Activated CD4-positive, alpha-beta T cell treated with anti-CD3 and anti-CD28 coated beads, Interleukin-2, amount 50 U/mL, for 24 hours (primary cell): ENCODE results near the gene ZNF845.
"Not testable (repeated sequence)": the region's sequence is repeated elsewhere in the genome, so short reads cannot be mapped to it uniquely, and the experiment has no call there.

Experiments used
- DNase-seq, 2 donors: peaks; one replicate each; pipeline ENCODE4 v3.0.0-alpha.2; 2020; ENCODE audit warnings: low read depth in 1 of 2, low spot score in 1 of 2

The ZNF845 gene

GRCh38 chr19:53374743-53375142, 41.2 kb downstream of the ZNF845 start:
- DNase-seq, result no peak

DNA sequence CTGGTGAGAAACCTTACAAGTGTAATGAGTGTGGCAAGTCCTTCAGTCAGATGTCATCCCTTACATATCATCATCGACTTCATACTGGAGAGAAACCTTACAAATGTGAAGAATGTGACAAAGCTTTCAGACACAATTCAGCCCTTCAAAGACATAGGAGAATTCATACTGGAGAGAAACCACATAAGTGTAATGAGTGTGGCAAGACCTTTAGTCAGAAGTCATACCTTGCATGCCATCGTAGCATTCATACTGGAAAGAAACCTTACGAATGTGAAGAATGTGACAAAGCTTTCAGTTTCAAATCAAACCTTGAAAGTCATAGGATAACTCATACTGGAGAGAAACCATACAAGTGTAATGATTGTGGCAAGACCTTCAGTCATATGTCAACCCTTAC, 47.8 kb downstream of the ZNF845 start:
- no peak for DNase-seq

DNA sequence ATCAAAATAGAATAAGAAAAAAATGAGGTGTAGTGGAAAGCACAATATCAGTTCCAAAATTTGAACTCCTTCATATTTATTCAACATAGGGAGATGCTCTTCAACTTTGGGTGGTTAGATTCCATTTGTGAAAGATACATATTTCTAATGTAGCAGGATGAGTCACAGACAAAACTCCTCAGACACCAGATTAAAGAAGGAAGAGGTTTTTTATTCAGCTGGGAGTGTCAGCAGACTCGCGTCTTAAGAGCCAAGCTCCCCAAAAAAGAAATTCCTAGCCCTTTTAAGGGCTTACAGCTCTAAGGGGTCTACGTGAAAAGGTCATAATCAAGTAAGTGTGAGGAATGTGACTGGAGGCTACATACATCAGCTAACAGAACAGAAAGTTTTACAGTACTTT, 54.6 kb downstream of the ZNF845 start:
- no peak for DNase-seq

DNA sequence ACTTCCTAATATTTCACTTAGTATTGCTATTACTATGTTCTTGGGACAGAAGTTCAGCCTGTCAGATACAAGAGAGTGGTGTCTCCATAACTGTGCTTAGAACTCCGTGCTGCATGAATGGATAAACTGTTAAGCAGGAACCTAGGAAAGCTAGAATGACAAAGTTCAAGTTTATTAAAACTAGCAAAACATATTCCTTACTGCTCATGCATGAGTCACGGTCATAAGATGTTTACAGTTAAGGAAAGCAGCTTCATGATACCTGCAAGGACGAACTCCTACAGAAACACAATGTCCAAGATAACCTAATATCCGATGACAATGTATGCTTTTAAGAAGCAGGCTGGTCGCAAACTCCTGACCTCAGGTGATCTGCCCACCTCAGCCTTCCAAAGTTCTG, 55.4 kb downstream of the ZNF845 start:
- DNase-seq, result no peak

DNA sequence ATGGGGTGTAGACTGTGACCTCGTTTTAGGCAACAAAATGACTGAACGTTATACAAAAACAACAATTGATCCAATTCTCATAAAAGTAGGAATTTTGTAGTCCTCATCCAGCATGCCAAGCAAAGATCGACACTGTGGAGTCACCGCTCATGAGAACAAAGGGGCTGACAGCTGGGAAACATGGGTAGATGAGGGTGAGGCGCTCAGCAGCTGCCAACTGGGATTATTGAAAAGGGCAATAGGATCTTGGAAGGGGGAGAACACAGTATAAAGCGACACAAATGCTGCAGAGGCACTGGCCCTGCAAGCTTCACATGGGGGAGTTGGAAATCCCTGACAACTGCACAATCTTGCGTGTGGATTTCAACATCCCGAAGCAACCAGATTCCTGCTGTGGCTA, 56.0 kb downstream of the ZNF845 start:
- no peak for DNase-seq

- no peak for DNase-seq
Observed at GRCh38 chr19:53389978-53390377, 56.4 kb downstream of the ZNF845 start.

GRCh38 chr19:53394522-53394973, 61.0 kb downstream of the ZNF845 start:
- no peak for DNase-seq

DNA sequence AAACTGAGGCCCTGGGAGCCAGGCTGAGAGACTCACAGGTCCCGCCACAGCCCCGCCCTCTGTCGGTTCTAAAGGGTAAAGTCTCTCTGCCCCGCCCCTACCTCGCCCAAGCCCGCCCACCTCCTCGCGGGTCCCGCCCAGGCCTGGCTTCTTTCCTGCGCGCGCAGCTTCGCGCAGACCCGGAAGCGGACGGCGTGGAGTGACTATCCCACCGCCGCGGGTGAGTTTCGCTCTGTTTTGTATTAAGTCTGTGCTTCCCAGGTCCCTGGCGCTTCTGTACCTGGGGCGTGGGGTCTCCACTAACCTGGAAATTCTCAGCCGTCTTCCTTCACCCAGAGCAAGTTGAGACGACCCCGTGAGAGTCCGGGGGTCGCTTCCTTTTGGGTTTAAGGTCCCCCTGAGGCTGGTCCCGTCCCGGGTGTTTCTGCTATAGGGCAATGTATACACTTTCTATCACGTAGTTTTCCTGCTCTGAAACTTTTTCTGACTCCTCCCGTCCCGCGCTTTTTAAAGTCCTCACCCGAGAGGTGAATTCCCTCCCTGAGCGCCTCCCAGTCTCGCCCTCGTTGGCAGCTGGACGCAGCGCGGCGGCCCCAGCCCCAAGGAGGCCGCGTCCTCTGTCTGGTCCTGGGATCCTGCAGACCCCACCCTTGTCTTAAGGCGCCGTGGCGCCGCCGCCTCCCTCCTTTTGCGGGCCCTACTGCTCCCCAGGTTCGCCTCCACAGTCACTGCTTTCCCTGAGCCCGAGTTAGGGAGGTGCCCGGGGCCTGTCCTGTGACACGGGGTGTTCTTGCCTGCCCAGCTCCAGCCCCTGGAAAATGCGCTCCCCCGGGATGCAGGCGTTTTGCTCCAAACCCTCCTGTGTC, 61.7 kb downstream of the ZNF845 start, which contains the start of gene ZNF765:
TSS of gene ZNF765 (plus strand) at position 176 of the 866 bp plus-strand sequence. CDS start 2,867 bp downstream, outside the sequence.
- DNase-seq, result peak; percentile 95 to 98

DNA sequence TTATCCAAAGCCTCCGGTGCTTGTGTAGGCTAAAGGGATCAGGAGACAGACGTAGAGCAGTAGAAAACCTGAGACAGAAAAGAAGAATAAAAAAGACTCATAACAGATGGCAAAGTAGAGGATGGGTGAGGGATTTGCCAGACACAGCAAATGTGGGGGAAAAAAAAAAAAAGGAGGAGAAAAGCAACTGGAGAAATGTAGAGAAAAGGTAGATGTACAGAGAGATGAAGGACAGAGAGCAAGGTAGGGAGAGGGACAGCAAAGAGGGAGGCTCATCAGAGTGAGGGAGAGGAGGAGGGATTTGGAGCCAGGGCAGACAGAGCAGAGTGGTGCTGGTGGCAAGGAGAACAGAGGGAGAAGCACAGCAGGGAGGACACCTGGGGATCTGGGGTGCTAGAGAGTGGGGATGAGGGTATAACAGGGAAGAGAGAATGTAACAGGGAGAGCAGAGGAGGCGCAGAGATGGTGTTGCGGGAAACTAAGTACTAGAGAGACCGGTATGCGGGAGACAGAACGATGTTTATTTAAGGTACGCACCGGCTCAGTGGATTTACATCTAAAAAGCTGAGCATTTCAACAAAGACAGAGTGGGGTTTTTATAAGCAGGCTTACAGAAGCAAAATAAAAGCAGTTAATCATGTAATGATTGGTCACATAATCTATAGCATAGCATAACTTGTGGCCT, 62.4 kb downstream of the ZNF845 start:
- DNase-seq, result not testable (repeated sequence)

DNA sequence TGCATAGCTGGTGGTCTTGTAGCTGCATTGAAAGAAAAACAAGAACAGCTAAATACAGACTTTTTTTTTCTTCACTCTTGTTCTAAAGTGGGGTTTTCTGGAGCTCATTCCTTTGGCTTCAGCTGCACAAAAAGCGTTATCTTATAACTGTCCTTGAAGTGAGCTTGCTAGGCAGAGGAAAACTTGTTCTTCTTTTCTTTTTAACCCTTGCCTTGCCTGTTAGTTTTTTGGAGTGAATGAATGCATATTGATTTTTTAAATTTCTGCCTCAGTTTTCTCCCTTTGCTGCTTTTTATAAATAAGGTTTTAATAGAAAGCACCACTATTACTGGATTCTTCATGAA, 62.9 kb downstream of the ZNF845 start:
- DNase-seq, result no peak

GRCh38 chr19:53397918-53398317, 64.4 kb downstream of the ZNF845 start:
- DNase-seq, result not testable (repeated sequence)
